SU-DHL-6 (cell line): ENCODE measurements around the gene BCAS1.

Source experiments
- H2AFZ ChIP-seq: fragments of 200-600 bp; sonication (generic); 2 replicates; pipeline ENCODE4 v1.6.1; 2014; ENCODE audit warnings: low read depth, mild to moderate bottlenecking, moderate library complexity, mixed read lengths, antibody characterized with exemption, low read length; ENCODE audit not compliant: severe bottlenecking
- H3F3A ChIP-seq: fragments of 200-600 bp; shearing (Covaris generic); 2 replicates; pipeline ENCODE4 v1.6.0; 2016; ENCODE audit warnings: antibody characterized with exemption, mild to moderate bottlenecking; ENCODE audit not compliant: insufficient read depth
- H3K27ac ChIP-seq: fragments of 200-600 bp; sonication (generic); 2 replicates; pipeline ENCODE4 v1.5.1; 2016; ENCODE audit warnings: low read depth, mild to moderate bottlenecking, low read length, moderate library complexity, mixed read lengths
- H3K27me3 ChIP-seq: fragments of 200-600 bp; sonication (generic), shearing (Covaris generic); 2 replicates; pipeline ENCODE4 v1.6.0; 2014; ENCODE audit warnings: mild to moderate bottlenecking, low read length
- H3K36me3 ChIP-seq: fragments of 200-600 bp; sonication (generic); 2 replicates; pipeline ENCODE4 v1.6.1; 2014; ENCODE audit warnings: mild to moderate bottlenecking, low read length, mixed read lengths
- H3K4me2 ChIP-seq: fragments of 300-600, 200-600 bp; shearing (Covaris generic), sonication (generic); 2 replicates; pipeline ENCODE4 v1.6.0; 2014; ENCODE audit warnings: low read length, low read depth, mild to moderate bottlenecking; ENCODE audit not compliant: poor library complexity, severe bottlenecking
- H3K4me3 ChIP-seq: fragments of 200-600 bp; sonication (generic); 2 replicates; pipeline ENCODE4 v1.5.1; 2014; ENCODE audit warnings: antibody characterized with exemption, low read length, mild to moderate bottlenecking, mixed read lengths; ENCODE audit not compliant: insufficient read depth, poor library complexity, severe bottlenecking
- H3K79me2 ChIP-seq: fragments of 200-600 bp; sonication (generic); 2 replicates; pipeline ENCODE4 v1.6.1; 2014; ENCODE audit warnings: mild to moderate bottlenecking, low read length, moderate library complexity; ENCODE audit not compliant: insufficient read depth
- H3K9ac ChIP-seq: fragments of 200-600 bp; sonication (generic); 2 replicates; pipeline ENCODE4 v1.7.0; 2014; ENCODE audit warnings: mild to moderate bottlenecking, low read length
- H3K9me2 ChIP-seq: fragments of 200-600 bp; sonication (generic); replicated peaks from 2 replicates; pipeline ENCODE4 v1.6.1; 2014; ENCODE audit warnings: low read length; ENCODE audit not compliant: insufficient read depth
- H3K9me3 ChIP-seq: fragments of 200-600 bp; sonication (generic); 2 replicates; pipeline ENCODE4 v1.6.1; 2014; ENCODE audit warnings: low read length, mixed read lengths; ENCODE audit not compliant: insufficient read depth
- H4K20me1 ChIP-seq: fragments of 200-600 bp; sonication (generic); 2 replicates; pipeline ENCODE4 v1.6.1; 2014; ENCODE audit warnings: low read depth, mild to moderate bottlenecking, antibody characterized with exemption, low read length, moderate library complexity, mixed read lengths
- CTCF ChIP-seq: fragments of 200-600 bp; sonication (generic); IDR thresholded peaks from one replicate; pipeline ENCODE4 v1.5.1; 2017; ENCODE audit warnings: antibody characterized with exemption, mild to moderate bottlenecking, low read length, moderate library complexity; ENCODE audit not compliant: insufficient read depth, poor library complexity, severe bottlenecking
- EZH2phosphoT487 ChIP-seq: fragments of 200-600 bp; sonication (generic), shearing (Covaris generic); conservative IDR thresholded peaks from 2 replicates; pipeline ENCODE4 v1.6.1; 2018; ENCODE audit warnings: mild to moderate bottlenecking, antibody characterized with exemption, low read length, moderate library complexity, mixed read lengths

Gene BCAS1

GRCh38 chr20:54082100-54082499 is 11.7 kb upstream of the BCAS1 start:
- H3K27me3 ChIP-seq: no peaks in the 10 kb centered on the region
- no peaks in the 10 kb centered on the region for H3K9me2 ChIP-seq
- H3K9ac ChIP-seq: no peak overlapping the region
- H3F3A ChIP-seq: no peaks in the 10 kb centered on the region
- no peaks in the 10 kb centered on the region for H3K9me3 ChIP-seq
- H3K4me3 ChIP-seq: no peak overlapping the region
- no peaks in the 10 kb centered on the region for H3K79me2 ChIP-seq
- no peaks in the 10 kb centered on the region for H4K20me1 ChIP-seq
- no peaks in the 10 kb centered on the region for H3K36me3 ChIP-seq
- no peak overlapping the region for H3K27ac ChIP-seq
- H3K4me2 ChIP-seq: no peak overlapping the region
- TF ChIP-seq EZH2phosphoT487 (no peak), CTCF (no peak)
- no peak overlapping the region for H2AFZ ChIP-seq

GRCh38 chr20:54079652-54080051 is 9.3 kb upstream of the BCAS1 start:
- no peak overlapping the region for H2AFZ ChIP-seq
- no peaks in the 10 kb centered on the region for H3K79me2 ChIP-seq
- H3K27me3 ChIP-seq: no peaks in the 10 kb centered on the region
- H3F3A ChIP-seq: no peaks in the 10 kb centered on the region
- H3K9me2 ChIP-seq: no peaks in the 10 kb centered on the region
- TF ChIP-seq CTCF (no peak), EZH2phosphoT487 (no peak)
- H4K20me1 ChIP-seq: no peaks in the 10 kb centered on the region
- H3K9me3 ChIP-seq: no peaks in the 10 kb centered on the region
- H3K27ac ChIP-seq: no peak overlapping the region
- no peak overlapping the region for H3K4me2 ChIP-seq
- no peak overlapping the region for H3K9ac ChIP-seq
- no peak overlapping the region for H3K4me3 ChIP-seq
- no peaks in the 10 kb centered on the region for H3K36me3 ChIP-seq

- H3K27ac ChIP-seq: no peak overlapping the region
- H3K79me2 ChIP-seq: no peaks in the 10 kb centered on the region
- H3K27me3 ChIP-seq: no peaks in the 10 kb centered on the region
- no peaks in the 10 kb centered on the region for H3K9me2 ChIP-seq
- H3F3A ChIP-seq: no peaks in the 10 kb centered on the region
- no peaks in the 10 kb centered on the region for H3K36me3 ChIP-seq
- H4K20me1 ChIP-seq: no peaks in the 10 kb centered on the region
- TF ChIP-seq EZH2phosphoT487: no peak
- TF ChIP-seq CTCF: no peak
- no peaks in the 10 kb centered on the region for H3K9me3 ChIP-seq
- no peak overlapping the region for H3K9ac ChIP-seq
- peak overlapping the region; percentile 23 for H3K4me2 ChIP-seq
- H2AFZ ChIP-seq: peak overlapping the region; percentile 89
- H3K4me3 ChIP-seq: peak overlapping the region; percentile 11
Observed at GRCh38 chr20:54078296-54078984, 8.0 kb upstream of the BCAS1 start.
